HG02759 (cell line): Measurements from ENCODE around the gene ARF3.

Experiments
- ATAC-seq: cut with Tn5 transposase; IDR thresholded peaks from one replicate; pipeline ENCODE4 v1.9.1; 2021; ENCODE audit warnings: mild to moderate bottlenecking, moderate library complexity; ENCODE audit not compliant: unreplicated experiment

The ARF3 gene

DNA sequence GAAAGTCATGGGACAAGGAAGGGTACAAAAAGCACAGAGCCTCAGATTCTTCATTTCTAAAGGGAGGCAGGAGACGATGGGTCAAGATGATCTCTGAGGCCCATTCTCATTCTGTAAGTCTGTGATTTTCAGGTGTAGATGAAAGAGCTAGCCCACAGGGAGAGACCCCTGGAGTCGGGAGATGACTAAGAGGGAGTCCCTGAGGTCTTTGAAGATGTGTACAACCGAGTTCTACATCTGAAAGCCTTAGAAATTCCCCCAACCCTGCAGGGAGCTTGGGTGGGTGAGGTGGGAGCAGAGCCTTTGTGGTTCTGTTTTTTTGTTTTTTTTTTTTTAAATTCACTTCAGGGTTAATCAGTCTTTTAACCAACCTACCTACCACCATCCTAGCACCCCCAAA, 11.2 kb upstream of the ARF3 start:
- ATAC-seq: no peak

DNA sequence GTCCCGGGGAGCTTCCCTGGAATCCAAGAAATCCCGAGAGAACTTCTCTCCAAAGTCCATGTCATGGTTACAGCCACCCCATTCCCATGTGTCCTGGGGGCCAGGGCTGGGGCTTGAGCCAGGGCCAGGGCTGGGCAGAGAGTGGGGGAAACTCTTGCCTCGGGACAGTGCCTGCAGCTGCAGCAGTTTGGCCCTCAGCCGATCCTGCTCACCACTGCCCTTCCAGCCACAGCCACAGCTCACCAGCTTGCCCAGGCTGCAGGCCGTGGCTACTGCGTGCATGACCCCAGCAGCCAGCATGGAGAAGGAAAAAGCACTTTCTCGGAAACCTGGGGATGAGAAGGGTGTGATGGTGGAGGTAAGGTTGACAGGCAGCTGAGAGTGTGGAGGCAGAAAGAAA, 10.7 kb upstream of the ARF3 start:
- ATAC-seq: no peak

DNA sequence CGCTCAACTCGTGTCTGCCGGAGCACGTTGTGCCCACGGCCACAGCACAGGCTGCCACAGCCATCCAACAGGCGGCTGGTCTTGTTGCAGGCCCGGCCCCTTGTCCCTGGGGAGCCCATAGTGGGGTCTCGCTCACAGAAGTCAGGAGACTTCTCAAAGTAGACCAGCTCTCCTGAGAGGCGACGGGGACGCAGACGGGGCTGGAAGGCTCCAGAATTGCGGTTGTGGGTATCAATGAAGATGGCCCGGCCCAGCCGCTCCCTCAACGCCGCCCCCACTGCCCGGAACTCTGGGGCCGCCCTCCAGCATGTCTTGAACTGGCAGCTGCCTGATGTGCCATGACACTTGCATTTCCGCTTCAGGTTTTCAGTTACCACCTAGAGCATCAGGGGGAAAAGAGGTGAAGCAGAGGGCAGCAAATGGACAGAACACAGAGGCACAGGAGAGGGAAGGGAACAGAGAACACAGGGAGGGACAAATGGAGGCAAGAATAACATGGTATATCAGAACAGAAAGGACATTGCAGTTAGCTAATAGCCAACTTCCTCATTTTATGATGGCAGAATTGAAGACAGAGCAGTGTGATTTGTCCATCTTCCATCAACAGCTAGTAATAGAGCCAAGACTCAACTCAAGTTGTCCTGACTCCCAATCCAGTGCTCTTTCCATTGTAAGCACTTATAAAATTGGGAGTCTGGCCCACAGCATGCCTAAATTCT, 9.0 kb upstream of the ARF3 start:
- ATAC-seq: no peak

DNA sequence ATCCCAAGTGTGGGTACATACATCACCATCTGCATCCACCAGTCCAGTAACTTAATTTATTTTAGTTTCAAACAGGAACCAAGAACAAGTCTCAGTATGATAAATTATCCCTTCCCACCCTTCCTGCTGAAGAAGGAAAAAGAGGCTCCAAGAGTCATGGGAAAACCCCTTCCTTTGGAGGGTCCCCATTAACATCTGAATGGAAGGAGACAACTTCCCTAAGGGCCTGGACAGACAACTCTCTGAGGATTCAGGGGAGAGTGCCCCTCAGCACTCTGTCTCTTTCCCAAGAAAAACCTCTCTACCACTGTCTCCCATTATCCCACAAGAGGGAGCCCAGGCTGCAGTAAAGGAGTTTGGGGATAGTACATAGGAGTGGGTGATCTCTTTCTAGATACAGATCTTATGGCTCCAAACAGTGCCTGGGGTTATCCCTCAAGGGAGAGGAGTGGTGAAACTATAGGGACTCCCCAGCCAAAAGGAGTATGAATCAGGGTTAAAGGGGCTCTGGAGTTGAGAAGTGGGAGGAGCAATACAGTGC, 8.1 kb upstream of the ARF3 start:
- no peak for ATAC-seq

DNA sequence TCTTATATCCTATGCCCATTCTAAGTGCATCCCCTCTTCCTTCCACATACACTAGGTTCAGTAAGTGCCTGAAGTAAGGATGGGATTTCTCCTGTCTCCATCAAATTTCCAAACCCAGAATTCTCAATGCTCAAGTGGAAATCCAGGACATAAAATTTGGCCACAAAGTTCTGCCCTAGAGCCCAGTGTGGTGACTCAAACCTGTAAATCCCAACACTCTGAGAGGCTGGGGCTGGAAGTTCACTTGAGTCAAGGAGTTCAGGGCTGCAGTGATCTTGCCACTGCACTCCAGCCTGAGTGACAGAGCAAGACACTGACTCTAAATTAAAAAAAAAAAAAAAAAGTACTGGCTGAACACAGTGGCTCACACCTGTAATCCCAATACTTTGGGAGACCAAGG, 4.5 kb upstream of the ARF3 start:
- no peak for ATAC-seq

GRCh38 chr12:48961331-48961730, 4.0 kb upstream of the ARF3 start:
- ATAC-seq: no peak

- no peak for ATAC-seq
Observed at GRCh38 chr12:48960834-48961233, 3.5 kb upstream of the ARF3 start.

DNA sequence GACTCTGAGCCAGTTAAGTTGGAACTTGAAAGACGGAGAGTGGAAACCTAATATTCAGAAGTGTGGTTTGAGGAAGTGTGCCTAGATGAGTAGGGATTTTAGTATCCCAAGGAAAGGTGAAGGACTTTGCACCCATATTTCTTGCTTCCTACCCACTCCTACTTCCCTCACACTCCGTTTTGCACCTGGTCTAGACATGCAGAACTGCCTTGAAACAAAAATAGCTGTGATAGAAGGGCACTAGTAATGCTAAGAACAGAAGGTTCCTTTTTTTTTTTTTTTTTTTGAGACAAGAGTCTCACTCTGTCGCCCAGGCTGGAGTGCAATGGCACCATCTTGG, 732 bp upstream of the ARF3 start:
- ATAC-seq: no peak

GRCh38 chr12:48956279-48957140, 777 bp downstream of the ARF3 start:
- ATAC-seq: peak; percentile 1

- ATAC-seq: no peak
Observed at GRCh38 chr12:48954841-48955501, 2.3 kb downstream of the ARF3 start.

GRCh38 chr12:48954061-48954460, 3.2 kb downstream of the ARF3 start:
- no peak for ATAC-seq

DNA sequence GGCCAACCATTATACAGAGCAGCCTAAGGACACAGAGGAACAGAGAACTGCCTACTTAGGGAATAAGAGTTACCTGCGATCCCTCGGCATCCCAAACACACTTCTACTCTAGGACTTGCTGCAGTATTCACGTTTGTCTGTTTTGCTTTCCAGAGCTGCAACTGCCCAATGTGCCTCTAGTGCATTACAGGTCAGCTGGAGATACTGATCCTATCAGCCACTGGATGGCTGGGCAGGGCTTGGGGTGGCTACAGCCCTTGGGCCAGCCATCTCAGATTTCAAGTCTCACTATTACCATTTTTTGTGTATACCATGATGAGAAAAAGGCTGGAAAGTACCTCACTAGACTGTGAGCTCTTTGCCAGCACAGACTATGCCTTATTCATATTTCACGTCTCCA, 4.6 kb downstream of the ARF3 start:
- ATAC-seq: no peak

- no peak for ATAC-seq
Observed at GRCh38 chr12:48947727-48948126, 9.6 kb downstream of the ARF3 start.

GRCh38 chr12:48946943-48947342, 10.3 kb downstream of the ARF3 start:
- ATAC-seq: no peak

DNA sequence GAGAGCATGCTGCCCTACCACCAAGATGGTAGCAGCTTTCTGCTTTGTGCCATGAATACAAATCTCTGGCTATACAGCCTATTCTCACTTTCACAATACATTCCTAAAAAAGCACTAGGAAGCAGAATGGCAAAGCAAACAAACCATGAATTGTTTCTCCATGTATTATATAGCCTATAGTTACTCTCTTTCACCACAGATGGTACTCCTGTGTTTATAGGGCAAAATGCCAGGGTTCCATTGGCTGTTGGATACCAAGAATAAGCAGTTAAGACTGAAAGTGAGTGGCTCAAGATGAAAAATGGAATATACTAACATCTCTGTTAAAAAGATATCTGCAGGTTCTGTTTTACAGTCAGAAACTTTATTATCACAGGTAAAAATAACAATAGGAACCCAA, 11.1 kb downstream of the ARF3 start:
- no peak for ATAC-seq

- ATAC-seq: no peak
Observed at GRCh38 chr12:48943221-48943620, 14.1 kb downstream of the ARF3 start.

DNA sequence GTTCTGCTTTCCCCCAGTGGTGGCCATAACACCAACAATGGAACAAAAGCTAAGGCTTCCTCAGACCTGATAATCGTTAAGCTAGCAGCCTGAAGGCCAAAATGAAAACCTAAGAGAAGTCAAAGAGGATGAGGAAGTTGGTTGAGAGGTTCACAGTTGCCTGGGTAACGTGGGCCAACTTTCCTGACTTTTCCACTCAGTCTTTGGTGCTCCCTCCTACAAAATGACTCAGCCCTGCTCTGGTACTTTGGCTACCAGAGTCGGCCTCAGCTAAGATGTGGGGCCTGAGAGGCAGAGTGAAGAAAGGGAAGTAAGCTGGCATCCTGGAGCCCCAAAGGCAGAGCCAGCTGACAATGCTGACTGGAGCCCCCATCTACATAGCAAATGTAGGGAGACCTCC, 17.1 kb downstream of the ARF3 start:
- ATAC-seq: no peak

- ATAC-seq: no peak
Observed at GRCh38 chr12:48938805-48939204, 18.5 kb downstream of the ARF3 start.

GRCh38 chr12:48937170-48937569, 20.1 kb downstream of the ARF3 start:
- ATAC-seq: no peak

- ATAC-seq: no peak
Observed at GRCh38 chr12:48936379-48936979, 20.8 kb downstream of the ARF3 start.

- no peak for ATAC-seq
Observed at GRCh38 chr12:48934312-48934706, 23.0 kb downstream of the ARF3 start.
